ENCODE measurements around the gene CELA3B.

DNA sequence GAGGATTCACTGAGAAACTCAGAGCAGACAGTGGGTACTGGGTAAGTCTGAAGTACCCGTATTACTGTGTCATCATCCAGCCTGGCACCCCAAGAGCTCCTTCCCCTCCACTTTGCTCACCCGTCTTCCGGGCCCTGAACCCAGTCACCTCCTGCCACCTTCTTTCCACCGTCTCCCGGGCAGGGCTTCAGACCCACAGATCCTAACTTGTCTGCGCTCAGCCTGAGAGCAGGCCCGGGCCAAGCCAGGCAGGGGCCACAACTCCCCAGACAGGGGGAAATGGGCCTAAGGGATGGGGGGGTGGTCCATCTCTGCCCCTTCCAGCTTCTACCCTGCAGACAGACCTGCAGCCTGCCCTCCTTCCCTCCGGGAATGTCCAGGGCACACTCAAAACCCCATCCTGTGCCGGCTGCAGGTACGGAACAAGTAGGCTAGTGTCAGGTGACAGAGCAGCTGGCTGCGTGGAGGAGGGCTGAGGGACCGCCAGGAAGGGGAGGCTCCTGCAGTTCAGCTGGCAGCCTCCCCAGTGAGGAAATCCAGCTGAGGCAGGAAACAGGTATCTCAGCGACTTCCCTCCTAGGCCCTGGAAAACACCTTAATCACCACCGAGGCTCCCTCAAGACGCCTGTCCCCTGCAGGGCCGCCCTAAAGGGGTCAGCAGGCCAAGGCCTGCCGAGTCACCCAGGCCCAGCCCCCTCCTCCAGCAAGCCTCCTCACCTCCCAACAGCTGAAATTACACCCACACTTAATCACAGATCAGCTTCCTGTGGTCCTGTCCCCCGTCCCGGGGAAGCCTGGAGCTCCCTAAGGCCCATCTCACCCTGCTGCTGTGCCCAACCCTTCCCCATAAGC, 43.2 kb upstream of the CELA3B start:
- TF ChIP-seq, protein P1, sequence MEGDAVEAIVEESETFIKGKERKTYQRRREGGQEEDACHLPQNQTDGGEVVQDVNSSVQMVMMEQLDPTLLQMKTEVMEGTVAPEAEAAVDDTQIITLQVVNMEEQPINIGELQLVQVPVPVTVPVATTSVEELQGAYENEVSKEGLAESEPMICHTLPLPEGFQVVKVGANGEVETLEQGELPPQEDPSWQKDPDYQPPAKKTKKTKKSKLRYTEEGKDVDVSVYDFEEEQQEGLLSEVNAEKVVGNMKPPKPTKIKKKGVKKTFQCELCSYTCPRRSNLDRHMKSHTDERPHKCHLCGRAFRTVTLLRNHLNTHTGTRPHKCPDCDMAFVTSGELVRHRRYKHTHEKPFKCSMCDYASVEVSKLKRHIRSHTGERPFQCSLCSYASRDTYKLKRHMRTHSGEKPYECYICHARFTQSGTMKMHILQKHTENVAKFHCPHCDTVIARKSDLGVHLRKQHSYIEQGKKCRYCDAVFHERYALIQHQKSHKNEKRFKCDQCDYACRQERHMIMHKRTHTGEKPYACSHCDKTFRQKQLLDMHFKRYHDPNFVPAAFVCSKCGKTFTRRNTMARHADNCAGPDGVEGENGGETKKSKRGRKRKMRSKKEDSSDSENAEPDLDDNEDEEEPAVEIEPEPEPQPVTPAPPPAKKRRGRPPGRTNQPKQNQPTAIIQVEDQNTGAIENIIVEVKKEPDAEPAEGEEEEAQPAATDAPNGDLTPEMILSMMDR (IDR thresholded peaks at IDR 0.05), result no peak
- TF ChIP-seq POLR2AphosphoS5 (IDR thresholded peaks at IDR 0.05; ENCODE audit: low read depth, low read length), result no peak; the same call in 1 of the 2 replicates
- no peak for TF ChIP-seq SIN3A (IDR thresholded peaks at IDR 0.05; ENCODE audit: borderline replicate concordance, insufficient read depth, low read depth, low read length)
- TF ChIP-seq, protein P2, sequence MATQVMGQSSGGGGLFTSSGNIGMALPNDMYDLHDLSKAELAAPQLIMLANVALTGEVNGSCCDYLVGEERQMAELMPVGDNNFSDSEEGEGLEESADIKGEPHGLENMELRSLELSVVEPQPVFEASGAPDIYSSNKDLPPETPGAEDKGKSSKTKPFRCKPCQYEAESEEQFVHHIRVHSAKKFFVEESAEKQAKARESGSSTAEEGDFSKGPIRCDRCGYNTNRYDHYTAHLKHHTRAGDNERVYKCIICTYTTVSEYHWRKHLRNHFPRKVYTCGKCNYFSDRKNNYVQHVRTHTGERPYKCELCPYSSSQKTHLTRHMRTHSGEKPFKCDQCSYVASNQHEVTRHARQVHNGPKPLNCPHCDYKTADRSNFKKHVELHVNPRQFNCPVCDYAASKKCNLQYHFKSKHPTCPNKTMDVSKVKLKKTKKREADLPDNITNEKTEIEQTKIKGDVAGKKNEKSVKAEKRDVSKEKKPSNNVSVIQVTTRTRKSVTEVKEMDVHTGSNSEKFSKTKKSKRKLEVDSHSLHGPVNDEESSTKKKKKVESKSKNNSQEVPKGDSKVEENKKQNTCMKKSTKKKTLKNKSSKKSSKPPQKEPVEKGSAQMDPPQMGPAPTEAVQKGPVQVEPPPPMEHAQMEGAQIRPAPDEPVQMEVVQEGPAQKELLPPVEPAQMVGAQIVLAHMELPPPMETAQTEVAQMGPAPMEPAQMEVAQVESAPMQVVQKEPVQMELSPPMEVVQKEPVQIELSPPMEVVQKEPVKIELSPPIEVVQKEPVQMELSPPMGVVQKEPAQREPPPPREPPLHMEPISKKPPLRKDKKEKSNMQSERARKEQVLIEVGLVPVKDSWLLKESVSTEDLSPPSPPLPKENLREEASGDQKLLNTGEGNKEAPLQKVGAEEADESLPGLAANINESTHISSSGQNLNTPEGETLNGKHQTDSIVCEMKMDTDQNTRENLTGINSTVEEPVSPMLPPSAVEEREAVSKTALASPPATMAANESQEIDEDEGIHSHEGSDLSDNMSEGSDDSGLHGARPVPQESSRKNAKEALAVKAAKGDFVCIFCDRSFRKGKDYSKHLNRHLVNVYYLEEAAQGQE (IDR thresholded peaks at IDR 0.05; ENCODE audit: insufficient read depth in 1 of 2, low read depth in 2 of 2, low read length in 1 of 2), result no peak

All from Panc1 (cell line).